Activated CD4-positive, alpha-beta T cell treated with anti-CD3 and anti-CD28 coated beads, Interleukin-2, Interleukin-6, amounts not matched to agents 100 ng/mL and 50 ng/mL, durations not matched to agents 16 hours and 8 hours (primary cell): ENCODE data around the gene ATP10A.
A peak's percentile ranks its signal among the peaks of the same experiment; 100 is the strongest.

Experiments
- DNase-seq: peaks from one replicate; pipeline ENCODE4 v3.0.0-alpha.2; 2020

ATP10A gene

GRCh38 chr15:25715536-25716413, 147.4 kb downstream of the ATP10A start:
- no peak for DNase-seq

- no peak for DNase-seq
Observed at GRCh38 chr15:25714538-25714840, 148.6 kb downstream of the ATP10A start.

GRCh38 chr15:25713736-25714537, 149.2 kb downstream of the ATP10A start:
- no peak for DNase-seq

- no peak for DNase-seq
Observed at GRCh38 chr15:25712961-25713355, 150.2 kb downstream of the ATP10A start.

- DNase-seq: no peak
Observed at GRCh38 chr15:25712192-25712960, 150.8 kb downstream of the ATP10A start.

- DNase-seq: no peak
Observed at GRCh38 chr15:25711691-25712090, 151.4 kb downstream of the ATP10A start.

- DNase-seq: no peak
Observed at GRCh38 chr15:25711164-25711563, 152.0 kb downstream of the ATP10A start.

GRCh38 chr15:25710184-25710583, 152.9 kb downstream of the ATP10A start:
- peak; percentile 60 for DNase-seq

- no peak for DNase-seq
Observed at GRCh38 chr15:25709437-25710159, 153.5 kb downstream of the ATP10A start.

- no peak for DNase-seq
Observed at GRCh38 chr15:25708391-25708790, 154.7 kb downstream of the ATP10A start.

- DNase-seq: no peak
Observed at GRCh38 chr15:25707656-25708365, 155.3 kb downstream of the ATP10A start.

GRCh38 chr15:25706176-25706955, 156.8 kb downstream of the ATP10A start:
- no peak for DNase-seq

- no peak for DNase-seq
Observed at GRCh38 chr15:25705433-25706115, 157.6 kb downstream of the ATP10A start.

GRCh38 chr15:25703726-25704125, 159.4 kb downstream of the ATP10A start:
- DNase-seq: no peak

GRCh38 chr15:25701721-25702465, 161.2 kb downstream of the ATP10A start:
- DNase-seq: no peak

- DNase-seq: no peak
Observed at GRCh38 chr15:25700916-25701315, 162.2 kb downstream of the ATP10A start.

GRCh38 chr15:25697586-25697985, 165.5 kb downstream of the ATP10A start:
- no peak for DNase-seq

GRCh38 chr15:25695875-25696760, 167.0 kb downstream of the ATP10A start:
- DNase-seq: no peak

- DNase-seq: no peak
Observed at GRCh38 chr15:25694823-25695312, 168.3 kb downstream of the ATP10A start.
